HG03103 (cell line): ENCODE results near the gene AP1M1.

ENCODE experiments used
- ATAC-seq: cut with Tn5 transposase; IDR thresholded peaks from one replicate; pipeline ENCODE4 v1.9.1; 2021; ENCODE audit warnings: low read depth; ENCODE audit not compliant: unreplicated experiment

The AP1M1 gene

GRCh38 chr19:16185123-16185767 lies 12.5 kb upstream of the AP1M1 start, which contains the start of gene FAM32A:
Gene FAM32A (plus strand): TSS chr19:16185410. CDS start chr19:16185443, 33 bp downstream.
- ATAC-seq, result peak; percentile 89

GRCh38 chr19:16185768-16186123 lies 12.0 kb upstream of the AP1M1 start:
- ATAC-seq, result no peak

GRCh38 chr19:16188521-16188920 lies 9.2 kb upstream of the AP1M1 start:
- ATAC-seq, result no peak

DNA sequence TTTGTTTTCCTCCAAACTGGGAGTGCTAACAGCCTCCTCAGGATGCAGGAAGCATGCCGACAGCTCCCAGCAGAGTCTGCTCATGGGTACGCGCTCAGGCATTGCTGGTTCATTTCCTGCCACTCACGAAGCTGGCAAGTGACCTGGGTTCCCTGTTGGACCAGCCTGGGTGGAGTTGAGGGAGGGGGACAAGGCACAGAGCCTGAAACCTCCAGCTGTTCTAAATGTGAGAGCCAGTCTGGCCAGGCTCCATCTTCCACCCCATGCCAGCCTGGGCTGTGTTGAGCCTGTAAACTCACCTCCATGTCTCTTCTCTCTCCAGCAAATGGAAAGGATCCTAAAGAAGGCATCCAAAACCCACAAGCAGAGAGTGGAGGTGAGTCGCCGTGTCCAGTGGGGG lies 7.5 kb upstream of the AP1M1 start:
- no peak for ATAC-seq

- ATAC-seq, result no peak
Measured at GRCh38 chr19:16190736-16191135, 7.0 kb upstream of the AP1M1 start.

GRCh38 chr19:16191216-16191908 lies 6.3 kb upstream of the AP1M1 start:
- ATAC-seq, result no peak

DNA sequence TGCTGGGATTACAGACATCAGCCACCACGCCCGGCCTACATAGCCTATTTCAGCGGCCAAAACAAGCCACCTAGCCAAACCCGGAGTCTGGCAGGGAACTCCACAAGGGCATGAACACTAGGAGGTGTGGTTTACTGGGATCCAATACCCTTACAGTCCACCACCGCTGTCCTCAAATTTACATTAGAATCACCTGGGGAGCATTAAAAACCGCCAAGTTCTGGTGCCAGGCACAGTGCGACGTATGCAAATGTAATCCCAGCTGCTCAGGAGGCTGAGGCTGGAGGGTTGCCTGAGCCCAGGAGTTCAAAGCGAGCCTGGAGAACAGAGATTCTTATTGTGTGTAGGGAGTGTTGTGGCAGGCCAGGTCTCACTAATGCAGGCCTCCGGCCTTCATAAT lies 4.2 kb upstream of the AP1M1 start:
- ATAC-seq, result no peak

GRCh38 chr19:16197188-16197621 lies 506 bp upstream of the AP1M1 start:
- ATAC-seq, result no peak

DNA sequence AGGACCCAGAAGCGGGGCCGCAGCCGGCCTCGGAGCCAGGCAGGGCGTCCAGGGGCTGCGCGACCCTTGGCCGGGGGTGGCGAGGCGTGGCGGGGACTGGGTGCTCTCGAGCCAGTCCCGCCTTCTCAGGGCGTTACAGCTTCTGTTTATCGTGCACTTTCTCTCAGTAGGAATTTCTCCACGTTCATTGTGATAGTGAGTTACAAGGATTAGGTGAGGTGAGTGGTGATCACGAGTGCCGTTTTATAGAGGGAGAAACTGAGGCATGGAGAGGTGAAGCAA lies 600 bp downstream of the AP1M1 start:
- no peak for ATAC-seq

DNA sequence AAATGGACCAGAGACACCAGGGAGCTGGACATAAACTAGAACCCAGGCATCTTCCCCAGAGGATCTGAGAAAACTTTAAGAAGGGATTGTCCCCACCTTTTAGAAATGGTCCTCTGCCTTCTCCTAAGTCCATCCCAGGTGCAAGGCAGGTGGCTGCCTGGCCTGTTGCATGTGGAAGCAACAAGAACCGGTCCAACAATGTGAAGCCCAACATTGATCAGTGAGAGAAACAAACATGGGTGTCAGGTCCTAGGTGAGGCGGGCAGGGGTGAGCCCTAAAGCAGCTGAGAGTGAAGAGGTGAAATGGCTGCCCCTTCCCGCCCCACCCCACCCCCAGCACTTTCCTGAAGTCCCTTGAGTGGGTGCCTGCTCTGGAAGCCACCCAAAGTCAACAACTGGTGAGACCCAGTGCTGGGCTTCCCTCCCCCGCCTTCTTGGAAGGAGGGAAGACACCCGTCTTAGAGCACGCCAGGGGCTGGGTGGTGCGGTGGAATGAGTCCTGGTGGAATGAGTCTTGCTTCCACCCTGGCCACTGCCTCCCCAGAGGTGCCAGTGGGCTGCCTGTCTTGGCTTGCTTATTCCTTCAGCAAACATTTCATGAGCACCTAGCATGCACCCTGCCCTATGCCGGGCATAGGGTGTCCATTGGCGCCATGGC lies 1.7 kb downstream of the AP1M1 start:
- no peak for ATAC-seq

GRCh38 chr19:16200038-16201010 lies 2.6 kb downstream of the AP1M1 start:
- no peak for ATAC-seq

DNA sequence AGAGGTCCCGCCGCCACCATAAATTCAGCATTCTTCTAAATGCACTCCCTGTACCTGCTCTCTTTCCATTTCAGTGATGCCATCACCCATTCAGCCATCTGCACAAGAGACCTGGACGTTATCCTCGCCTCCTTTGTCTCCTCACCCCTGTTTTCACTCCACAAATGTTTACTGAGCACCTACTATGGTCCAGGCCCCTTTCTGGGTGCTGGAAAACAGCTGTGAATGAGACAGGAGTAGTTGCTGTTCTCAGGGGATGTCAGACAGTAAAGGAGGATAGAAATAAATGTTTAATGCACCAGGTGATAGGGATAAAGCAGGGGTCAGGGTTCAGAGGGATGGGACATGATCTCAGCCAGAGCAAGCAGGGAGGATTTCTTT lies 3.3 kb downstream of the AP1M1 start:
- no peak for ATAC-seq

GRCh38 chr19:16202320-16203255 lies 4.9 kb downstream of the AP1M1 start:
- ATAC-seq, result no peak

DNA sequence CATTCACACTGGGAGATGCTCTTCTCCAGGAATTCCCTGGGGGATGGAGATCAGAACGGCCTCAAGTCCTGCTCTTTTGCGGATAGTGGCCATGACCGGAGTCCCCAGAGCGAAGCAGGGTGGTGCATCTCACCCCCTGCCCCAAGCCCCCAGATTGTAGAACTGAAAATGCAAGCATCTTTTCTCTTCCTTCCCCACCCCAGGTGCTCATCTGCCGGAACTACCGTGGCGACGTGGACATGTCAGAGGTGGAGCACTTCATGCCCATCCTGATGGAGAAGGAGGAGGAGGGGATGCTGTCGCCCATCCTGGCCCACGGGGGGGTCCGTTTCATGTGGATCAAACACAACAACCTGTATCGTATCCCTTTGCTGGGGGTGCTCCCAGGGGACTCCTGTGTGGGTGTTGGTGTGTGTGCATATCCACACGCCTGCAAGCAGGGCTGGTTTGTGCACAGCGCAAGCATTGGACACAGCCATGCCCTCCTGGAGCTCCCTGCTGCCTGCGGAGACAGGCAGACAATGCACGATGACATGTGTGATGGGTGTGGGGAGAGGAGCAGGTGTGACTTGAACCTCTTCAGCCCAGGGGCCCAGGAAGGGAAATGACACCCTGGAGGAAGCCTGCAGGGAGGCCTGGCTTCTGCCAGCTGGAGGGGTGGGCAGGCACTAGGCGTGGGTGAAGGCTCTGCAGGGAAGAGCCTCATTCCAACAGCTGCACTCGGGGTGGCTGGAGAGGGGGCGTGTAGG lies 5.7 kb downstream of the AP1M1 start:
- no peak for ATAC-seq

GRCh38 chr19:16204005-16204294 lies 6.2 kb downstream of the AP1M1 start:
- ATAC-seq, result no peak

GRCh38 chr19:16205205-16206045 lies 7.7 kb downstream of the AP1M1 start:
- no peak for ATAC-seq

- no peak for ATAC-seq
Measured at GRCh38 chr19:16206046-16206605, 8.4 kb downstream of the AP1M1 start.

DNA sequence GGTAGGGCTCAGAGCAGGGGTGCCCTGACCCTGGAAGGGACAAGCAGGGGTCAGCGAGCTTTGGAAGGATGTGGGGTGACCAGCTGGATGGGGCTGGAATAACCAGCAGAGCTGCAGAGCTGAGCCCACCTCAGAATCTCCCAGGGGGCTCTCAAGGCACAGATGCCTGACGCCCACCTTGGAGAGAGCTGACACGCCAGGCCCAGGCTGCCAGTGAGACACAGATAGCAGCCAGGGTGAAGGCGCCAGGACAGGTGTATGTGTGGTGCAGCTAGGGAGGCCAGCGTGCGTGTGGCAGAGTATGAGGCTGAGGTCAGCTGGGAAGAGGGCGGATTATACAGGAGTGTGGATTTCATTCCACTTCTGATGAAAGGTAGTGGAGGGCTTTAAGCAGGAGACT lies 8.9 kb downstream of the AP1M1 start:
- no peak for ATAC-seq
